Measurements from ENCODE around the gene GPX3. TPM values are rescaled to one million over a fixed set of nuclear protein-coding genes. Genes with fewer than 3 reads are reported as not detected.

The GPX3 gene
- total and polyA plus RNA-seq, 8 donors = 70.5 to 828 (median 302) TPM

DNA sequence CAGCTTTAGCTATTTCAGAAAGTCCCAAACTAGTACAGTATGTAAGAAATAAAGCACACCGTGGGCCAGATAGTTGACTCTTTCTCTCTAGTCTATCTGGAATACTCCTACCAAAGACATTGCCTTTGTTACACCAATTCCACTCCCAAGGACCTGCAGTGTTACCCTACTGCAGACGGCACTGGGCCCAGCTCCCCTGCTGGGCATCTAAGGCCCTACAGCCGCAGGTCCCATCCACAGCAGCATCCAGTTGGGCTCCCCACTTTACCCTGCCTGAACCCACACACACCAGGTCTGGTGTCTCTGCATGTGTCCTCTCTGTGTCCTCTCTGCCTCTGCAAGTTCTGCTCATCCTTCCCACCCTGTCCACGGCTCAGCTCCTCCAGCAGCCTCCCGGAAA lies 37.9 kb downstream of the GPX3 start:
- Histone ChIP-seq H3K27me3 (no peaks in the 10 kb centered on the region), H3K36me3 (peaks cover 78 to 100% (median 98%) of the 10 kb centered on the region in 4 donors), H3K9me3 (no peaks in the 10 kb centered on the region), H3K27ac (peak overlapping the region in 2 of 5 donors; percentile 71 to 74), H3K4me1 (peaks cover 24 to 76% (median 33%) of the 10 kb centered on the region in 4 donors), H3K4me3 (no peak overlapping the region)
- 86 to 97% (median 95%) methylated on average over 5 of the region's 5 CpGs for WGBS, 5 donors
- no peak for DNase-seq
- intact Hi-C loops (cut with DNase I; ENCODE audit: low total_unique reads) = loop anchor here (10.0 kb wide), 1 partner anchor 186 kb away; no protein-coding TSS in a partner anchor
- TF ChIP-seq EP300 (IDR thresholded peaks at IDR 0.05) (no peak), POLR2AphosphoS5 (IDR thresholded peaks at IDR 0.05) (no peak), POLR2A (IDR thresholded peaks at IDR 0.05) (no peak)
- TF ChIP-seq, protein P1, sequence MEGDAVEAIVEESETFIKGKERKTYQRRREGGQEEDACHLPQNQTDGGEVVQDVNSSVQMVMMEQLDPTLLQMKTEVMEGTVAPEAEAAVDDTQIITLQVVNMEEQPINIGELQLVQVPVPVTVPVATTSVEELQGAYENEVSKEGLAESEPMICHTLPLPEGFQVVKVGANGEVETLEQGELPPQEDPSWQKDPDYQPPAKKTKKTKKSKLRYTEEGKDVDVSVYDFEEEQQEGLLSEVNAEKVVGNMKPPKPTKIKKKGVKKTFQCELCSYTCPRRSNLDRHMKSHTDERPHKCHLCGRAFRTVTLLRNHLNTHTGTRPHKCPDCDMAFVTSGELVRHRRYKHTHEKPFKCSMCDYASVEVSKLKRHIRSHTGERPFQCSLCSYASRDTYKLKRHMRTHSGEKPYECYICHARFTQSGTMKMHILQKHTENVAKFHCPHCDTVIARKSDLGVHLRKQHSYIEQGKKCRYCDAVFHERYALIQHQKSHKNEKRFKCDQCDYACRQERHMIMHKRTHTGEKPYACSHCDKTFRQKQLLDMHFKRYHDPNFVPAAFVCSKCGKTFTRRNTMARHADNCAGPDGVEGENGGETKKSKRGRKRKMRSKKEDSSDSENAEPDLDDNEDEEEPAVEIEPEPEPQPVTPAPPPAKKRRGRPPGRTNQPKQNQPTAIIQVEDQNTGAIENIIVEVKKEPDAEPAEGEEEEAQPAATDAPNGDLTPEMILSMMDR (IDR thresholded peaks at IDR 0.05) = no peak

DNA sequence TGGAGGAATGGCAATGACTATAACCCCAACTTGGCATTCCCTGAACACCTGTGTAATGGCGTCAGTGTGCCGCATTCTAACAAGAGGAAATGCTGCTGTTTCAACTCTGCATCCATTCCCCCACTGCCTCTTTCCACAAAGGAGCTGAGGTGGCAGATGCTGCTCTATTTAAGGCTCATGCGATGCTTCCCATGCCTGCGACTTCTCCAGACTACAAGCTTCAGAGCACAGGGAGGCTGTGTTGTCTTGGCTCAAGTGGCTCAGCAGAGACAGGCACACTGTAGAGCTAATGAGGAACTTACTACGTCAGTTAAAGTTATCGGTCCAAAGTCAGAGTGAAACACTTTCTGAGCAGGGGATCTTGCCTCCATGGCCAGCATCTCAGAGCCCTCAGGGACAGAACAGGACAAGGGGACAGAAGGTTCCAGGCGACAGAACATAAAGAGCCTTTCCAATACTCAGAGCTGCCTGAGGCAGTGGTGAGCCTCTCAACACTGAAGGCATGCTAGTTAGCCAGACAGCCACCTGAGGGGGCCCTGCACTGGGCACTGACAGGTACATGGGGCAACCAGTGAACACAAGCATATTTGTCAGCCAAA lies 38.6 kb downstream of the GPX3 start:
- no peak for DNase-seq
- intact Hi-C loops (cut with DNase I; ENCODE audit: low total_unique reads) = loop anchor here (10.0 kb wide), 1 partner anchor 186 kb away; no protein-coding TSS in a partner anchor
- Histone ChIP-seq H3K4me3 (no peak overlapping the region), H3K36me3 (peaks cover 74 to 98% (median 96%) of the 10 kb centered on the region in 4 donors), H3K27ac (peak overlapping the region in 4 of 5 donors; percentile 57 to 74 (median 68)), H3K4me1 (peaks cover 31 to 81% (median 40%) of the 10 kb centered on the region in 4 donors), H3K27me3 (no peaks in the 10 kb centered on the region), H3K9me3 (no peaks in the 10 kb centered on the region)
- no peak for TF ChIP-seq POLR2AphosphoS5 (IDR thresholded peaks at IDR 0.05)
- TF ChIP-seq, protein P1 (IDR thresholded peaks at IDR 0.05) = no peak
- no peak for TF ChIP-seq POLR2A (IDR thresholded peaks at IDR 0.05)
- TF ChIP-seq EP300 (IDR thresholded peaks at IDR 0.05) = no peak
- 86 to 91% (median 91%) methylated on average over 7 of the region's 7 CpGs for WGBS, 5 donors

DNA sequence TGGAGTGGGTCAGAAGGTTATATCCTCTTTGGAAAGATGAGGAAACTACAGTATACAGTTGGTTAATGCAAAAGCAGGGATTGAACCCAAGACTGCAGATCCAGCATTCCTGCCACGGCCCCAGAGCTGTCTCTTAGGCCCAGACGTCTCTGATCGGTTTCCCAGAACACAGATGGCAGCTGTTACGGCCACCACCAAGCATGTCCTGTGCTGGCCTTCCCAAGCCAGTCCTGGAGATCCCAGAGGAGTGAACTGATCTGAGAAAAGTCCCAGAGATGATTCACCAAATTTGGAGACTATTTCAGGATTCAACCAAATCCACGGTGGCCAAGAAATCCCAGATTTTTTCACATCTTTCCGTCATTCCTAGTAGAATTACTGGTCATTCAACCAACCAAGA lies 40.4 kb downstream of the GPX3 start:
- WGBS, 5 donors = 81 to 86% (median 84%) methylated on average over 6 of the region's 6 CpGs
- DNase-seq = no peak
- no peaks in the 10 kb centered on the region for H3K27me3 ChIP-seq
- H3K9me3 ChIP-seq = no peaks in the 10 kb centered on the region
- no peak overlapping the region for H3K4me3 ChIP-seq
- peak overlapping the region in 4 of 5 donors; percentile 57 to 74 (median 68) for H3K27ac ChIP-seq
- peaks cover 40 to 84% (median 52%) of the 10 kb centered on the region in 4 donors for H3K4me1 ChIP-seq
- no peak for TF ChIP-seq EP300 (IDR thresholded peaks at IDR 0.05)
- TF ChIP-seq, protein P1 (IDR thresholded peaks at IDR 0.05) = no peak
- TF ChIP-seq POLR2A (IDR thresholded peaks at IDR 0.05) = no peak
- TF ChIP-seq POLR2AphosphoS5 (IDR thresholded peaks at IDR 0.05) = no peak
- intact Hi-C loops (cut with DNase I; ENCODE audit: low total_unique reads) = no loop called here
- H3K36me3 ChIP-seq = peaks cover 57 to 89% (median 78%) of the 10 kb centered on the region in 4 donors

DNA sequence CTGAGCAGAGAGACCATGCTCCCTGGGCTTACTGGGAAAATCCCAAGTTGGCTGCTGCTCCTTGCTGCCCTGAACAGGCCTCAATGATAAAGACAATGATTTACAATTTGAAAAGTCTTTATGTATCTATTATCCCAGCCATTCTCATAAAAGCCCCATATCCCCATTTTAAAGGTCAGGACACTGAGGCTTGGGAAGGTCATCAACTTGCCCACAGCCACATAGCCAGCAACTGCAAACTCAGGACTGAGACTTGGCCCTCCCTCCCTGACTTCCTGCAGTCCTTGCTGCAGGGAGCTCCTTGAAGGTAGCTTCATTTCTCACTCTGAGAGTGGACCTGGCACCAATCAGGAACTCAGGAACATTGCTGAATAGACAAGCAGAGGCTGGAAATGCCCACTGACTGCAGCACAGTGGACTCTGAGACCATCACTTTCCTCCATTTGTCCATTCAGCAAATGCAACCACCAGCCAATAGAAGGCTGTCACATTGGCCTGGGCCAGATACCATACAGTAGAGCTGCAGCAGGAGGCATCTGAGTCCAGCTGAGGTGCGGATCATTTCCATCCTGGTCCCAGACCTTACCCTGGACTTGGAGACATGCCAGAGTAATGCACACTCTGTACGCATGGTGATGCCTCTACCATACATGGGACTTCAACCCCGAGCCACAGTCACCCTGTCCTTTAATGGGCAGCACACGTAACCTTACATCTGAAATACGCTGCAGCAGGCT lies 42.2 kb downstream of the GPX3 start:
- no peaks in the 10 kb centered on the region for H3K27me3 ChIP-seq
- intact Hi-C loops (cut with DNase I; ENCODE audit: low total_unique reads) = no loop called here
- H3K9me3 ChIP-seq = no peaks in the 10 kb centered on the region
- WGBS, 5 donors = 76 to 91% (median 82%) methylated on average over 5 of the region's 5 CpGs
- peaks cover 40 to 94% (median 66%) of the 10 kb centered on the region in 4 donors for H3K4me1 ChIP-seq
- no peak for TF ChIP-seq POLR2A (IDR thresholded peaks at IDR 0.05)
- TF ChIP-seq, protein P1 (IDR thresholded peaks at IDR 0.05) = no peak
- TF ChIP-seq POLR2AphosphoS5 (IDR thresholded peaks at IDR 0.05) = no peak
- TF ChIP-seq EP300 (IDR thresholded peaks at IDR 0.05) = no peak
- H3K4me3 ChIP-seq = no peak overlapping the region
- H3K36me3 ChIP-seq = peaks cover 50 to 85% (median 68%) of the 10 kb centered on the region in 4 donors
- peak overlapping the region in 3 of 5 donors; percentile 67 to 80 (median 79) for H3K27ac ChIP-seq
- DNase-seq = no peak

Data from stomach (tissue), 9 donors.